ENCODE measurements around the gene RBMS3.
"Not testable (repeated sequence)": the region's sequence is repeated elsewhere in the genome, so short reads cannot be mapped to it uniquely, and the experiment has no call there.

The RBMS3 gene

GRCh38 chr3:29618395-29619282, 337.8 kb downstream of the RBMS3 start:
- no peak for DNase-seq (ENCODE audit: low read depth in 2 of 2)

DNA sequence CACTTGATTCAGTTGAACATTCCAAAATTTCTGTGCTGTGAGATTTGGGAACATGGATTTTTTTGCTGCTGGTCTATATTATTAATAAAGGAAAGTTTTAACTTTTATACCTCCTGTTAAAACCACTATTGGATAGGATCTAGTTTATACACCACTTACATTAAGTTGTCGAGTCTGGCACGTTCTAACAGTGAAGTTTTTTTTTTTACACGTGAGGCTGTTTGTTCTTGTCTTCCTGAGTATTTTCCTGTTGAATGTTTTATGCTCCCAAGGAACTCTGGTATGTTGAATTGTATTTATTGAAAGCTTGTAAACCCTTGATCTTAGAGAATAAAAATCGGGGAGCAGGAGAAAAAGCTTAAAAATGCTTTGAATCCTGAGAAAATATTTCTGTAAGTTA, 338.8 kb downstream of the RBMS3 start:
- no peak for DNase-seq (ENCODE audit: low read depth in 2 of 2)

- no peak for DNase-seq (ENCODE audit: low read depth in 2 of 2)
Observed at GRCh38 chr3:29627136-29628117, 346.6 kb downstream of the RBMS3 start.

DNA sequence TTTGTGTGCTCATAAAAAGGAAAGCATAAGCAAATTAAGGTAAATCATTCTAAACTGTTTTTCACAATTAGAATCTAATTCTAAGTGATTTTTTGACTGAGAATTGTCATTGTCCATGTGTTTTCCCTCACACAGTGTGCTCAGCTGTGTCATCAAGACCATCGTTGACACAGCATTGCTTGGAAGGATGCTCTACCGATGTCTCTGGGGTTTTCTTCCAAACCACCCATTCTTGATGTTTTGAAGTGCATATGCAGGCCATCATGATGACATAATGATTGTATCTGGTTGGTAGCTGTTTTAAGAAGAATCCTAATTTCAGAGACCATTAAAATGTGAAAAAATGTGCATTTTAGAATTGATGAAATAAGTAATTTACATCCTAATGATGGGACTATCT, 347.9 kb downstream of the RBMS3 start:
- no peak for DNase-seq (ENCODE audit: low read depth in 2 of 2)

- DNase-seq (ENCODE audit: low read depth in 2 of 2) = no peak
Observed at GRCh38 chr3:29635888-29636287, 355.0 kb downstream of the RBMS3 start.

DNA sequence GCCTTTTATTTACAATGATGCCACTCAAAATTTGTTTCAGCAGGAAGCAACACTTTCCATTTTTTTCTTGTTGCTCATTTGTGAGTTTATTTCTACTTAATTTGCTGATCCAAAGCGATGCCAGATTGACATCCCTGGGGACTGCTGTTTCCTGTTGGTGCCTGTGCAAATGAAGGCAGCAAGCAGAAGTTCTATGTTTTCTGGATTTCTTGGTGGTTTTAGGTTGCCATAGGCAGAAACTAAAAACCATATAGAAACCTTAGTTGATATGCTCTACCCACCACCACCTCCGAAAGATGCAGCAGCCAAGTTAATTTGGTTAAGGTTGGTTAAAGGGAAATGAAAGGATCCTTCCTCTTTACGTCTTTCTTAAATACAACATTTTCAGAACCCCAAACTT, 356.2 kb downstream of the RBMS3 start:
- no peak for DNase-seq (ENCODE audit: low read depth in 2 of 2)

- no peak for DNase-seq (ENCODE audit: low read depth in 2 of 2)
Observed at GRCh38 chr3:29639578-29640290, 358.9 kb downstream of the RBMS3 start.

GRCh38 chr3:29642393-29643033, 361.6 kb downstream of the RBMS3 start:
- DNase-seq (ENCODE audit: low read depth in 2 of 2) = no peak

DNA sequence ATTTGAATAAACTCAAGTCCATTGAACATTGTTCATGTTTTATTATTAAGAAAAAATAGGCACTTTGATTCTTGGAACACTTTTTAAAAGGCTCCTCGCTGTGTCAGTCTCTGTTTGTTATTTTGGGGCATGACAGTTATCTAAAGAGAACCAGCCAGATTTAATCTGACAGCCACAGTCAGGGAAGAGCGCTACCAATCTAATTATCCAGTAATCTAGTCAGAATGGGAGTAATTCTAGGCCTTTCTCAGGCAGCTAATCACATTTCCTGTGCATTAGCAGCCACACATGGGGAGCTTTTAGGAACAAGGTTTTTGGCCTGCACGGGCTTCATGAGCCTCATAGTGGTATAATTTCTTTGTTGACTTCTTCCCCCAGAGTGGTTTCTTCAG, 362.2 kb downstream of the RBMS3 start:
- no peak for DNase-seq (ENCODE audit: low read depth in 2 of 2)

GRCh38 chr3:29644261-29644660, 363.4 kb downstream of the RBMS3 start:
- DNase-seq (ENCODE audit: low read depth in 2 of 2) = no peak

DNA sequence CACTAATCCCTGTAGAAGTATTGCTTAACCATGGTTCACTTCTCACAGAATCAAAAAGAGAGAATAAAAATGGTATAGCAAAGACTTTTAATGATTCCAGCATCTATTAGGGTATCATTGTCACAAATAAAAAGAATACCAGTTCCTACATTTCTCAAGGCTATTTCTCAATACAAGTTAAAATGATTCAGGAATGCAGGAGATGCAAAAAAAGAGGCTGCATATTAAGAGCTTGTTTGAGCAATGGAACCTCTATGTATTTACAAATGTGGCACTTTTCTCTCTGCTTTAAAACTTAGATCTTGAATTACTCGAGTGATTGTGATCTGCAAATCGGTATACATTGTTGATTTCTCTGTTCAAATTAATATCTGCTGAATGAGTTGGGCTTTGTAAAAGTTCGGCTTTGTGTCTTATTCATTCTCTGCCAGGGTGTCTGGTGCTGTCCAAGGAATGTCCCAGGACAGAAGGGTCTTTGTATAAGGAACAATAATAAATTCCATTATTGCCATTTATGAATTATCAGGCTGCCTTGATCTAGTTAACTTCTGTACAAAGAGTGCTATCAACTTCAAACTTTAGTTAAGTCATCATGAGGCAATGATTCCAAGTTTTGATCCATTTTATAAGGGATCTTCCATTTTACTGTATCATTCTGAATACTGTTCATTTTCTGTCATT, 364.2 kb downstream of the RBMS3 start:
- DNase-seq (ENCODE audit: low read depth in 2 of 2) = no peak

GRCh38 chr3:29646043-29646442, 365.2 kb downstream of the RBMS3 start:
- DNase-seq (ENCODE audit: low read depth in 2 of 2) = no peak

GRCh38 chr3:29649815-29650547, 369.1 kb downstream of the RBMS3 start:
- no peak for DNase-seq (ENCODE audit: low read depth in 2 of 2)

GRCh38 chr3:29653680-29654079, 372.8 kb downstream of the RBMS3 start:
- DNase-seq (ENCODE audit: low read depth in 2 of 2) = no peak

- DNase-seq (ENCODE audit: low read depth in 2 of 2) = no peak
Observed at GRCh38 chr3:29655015-29655747, 374.3 kb downstream of the RBMS3 start.

DNA sequence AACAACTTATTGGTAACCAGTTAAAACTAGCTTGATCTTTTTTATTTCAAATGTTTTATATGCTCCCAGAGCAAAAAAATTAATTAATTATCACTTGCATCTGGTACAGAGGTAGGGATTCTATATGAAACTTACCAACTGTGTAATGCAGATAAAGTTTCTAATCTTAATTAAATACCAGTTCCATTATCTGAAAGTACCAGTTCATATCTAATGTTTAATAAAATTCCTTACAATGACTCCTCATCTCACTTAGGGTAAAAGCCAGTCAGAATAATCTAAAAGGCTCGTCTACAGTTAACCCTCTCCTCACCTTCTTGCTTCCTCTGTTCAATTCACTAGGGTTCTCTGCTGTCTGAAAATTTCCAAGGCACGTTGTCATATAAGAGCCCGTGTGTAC, 384.8 kb downstream of the RBMS3 start:
- DNase-seq (ENCODE audit: low read depth in 2 of 2) = no peak

GRCh38 chr3:29668233-29668632, 387.4 kb downstream of the RBMS3 start:
- DNase-seq (ENCODE audit: low read depth in 2 of 2) = no peak

- DNase-seq (ENCODE audit: low read depth in 2 of 2) = no peak
Observed at GRCh38 chr3:29668728-29669127, 387.9 kb downstream of the RBMS3 start.

- DNase-seq (ENCODE audit: low read depth in 2 of 2) = not testable (repeated sequence)
Observed at GRCh38 chr3:29670476-29670875, 389.6 kb downstream of the RBMS3 start.
